GM21447 (cell line): ENCODE results near the gene MRAP2.
"Not testable (repeated sequence)": the region's sequence is repeated elsewhere in the genome, so short reads cannot be mapped to it uniquely, and the experiment has no call there.

Experiments
- ATAC-seq: cut with Tn5 transposase; IDR thresholded peaks from one replicate; pipeline ENCODE4 v1.9.1; 2021; ENCODE audit not compliant: unreplicated experiment

The MRAP2 gene

GRCh38 chr6:84123186-84123585, 89.6 kb downstream of the MRAP2 start:
- no peak for ATAC-seq

GRCh38 chr6:84129588-84129987, 96.0 kb downstream of the MRAP2 start:
- ATAC-seq = not testable (repeated sequence)

DNA sequence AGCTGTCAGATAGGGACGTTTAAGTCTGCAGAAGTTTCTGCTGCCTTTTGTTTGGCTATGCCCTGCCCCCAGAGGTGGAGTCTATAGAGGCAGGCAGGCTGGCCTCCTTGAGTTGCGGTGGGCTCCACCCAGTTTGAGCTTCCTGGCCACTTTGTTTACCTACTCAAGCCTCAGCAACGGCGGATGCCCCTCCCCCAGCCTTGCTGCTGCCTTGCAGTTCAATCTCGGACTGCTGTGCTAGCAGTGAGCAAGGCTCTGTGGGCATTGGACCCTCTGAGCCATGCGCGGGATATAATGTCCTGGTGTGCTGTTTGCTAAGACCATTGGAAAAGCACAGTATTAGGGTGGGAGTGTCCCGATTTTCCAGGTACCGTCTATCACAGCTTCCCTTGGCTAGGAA, 99.8 kb downstream of the MRAP2 start:
- not testable (repeated sequence) for ATAC-seq

GRCh38 chr6:84135291-84135690, 101.7 kb downstream of the MRAP2 start:
- ATAC-seq = no peak

- ATAC-seq = no peak
These were observed 102.9 kb downstream of the MRAP2 start for GRCh38 chr6:84136364-84137050.

DNA sequence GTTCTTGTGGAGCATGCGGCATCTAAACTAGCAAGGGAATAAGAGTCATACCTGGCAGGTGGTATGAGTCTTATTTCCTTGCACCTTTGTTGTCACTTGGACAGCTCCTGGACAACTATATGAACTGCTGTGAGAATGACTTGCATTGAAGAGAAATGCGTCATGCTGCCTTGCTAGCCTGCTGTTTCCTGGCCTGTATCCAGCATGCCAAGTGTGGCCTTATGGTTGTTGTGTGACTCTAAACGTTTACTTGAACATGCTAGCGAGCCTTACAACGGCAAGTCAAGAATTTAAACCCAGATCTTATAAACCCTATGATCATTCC, 103.4 kb downstream of the MRAP2 start:
- no peak for ATAC-seq

- ATAC-seq = no peak
These were observed 104.5 kb downstream of the MRAP2 start for GRCh38 chr6:84137989-84138575.

DNA sequence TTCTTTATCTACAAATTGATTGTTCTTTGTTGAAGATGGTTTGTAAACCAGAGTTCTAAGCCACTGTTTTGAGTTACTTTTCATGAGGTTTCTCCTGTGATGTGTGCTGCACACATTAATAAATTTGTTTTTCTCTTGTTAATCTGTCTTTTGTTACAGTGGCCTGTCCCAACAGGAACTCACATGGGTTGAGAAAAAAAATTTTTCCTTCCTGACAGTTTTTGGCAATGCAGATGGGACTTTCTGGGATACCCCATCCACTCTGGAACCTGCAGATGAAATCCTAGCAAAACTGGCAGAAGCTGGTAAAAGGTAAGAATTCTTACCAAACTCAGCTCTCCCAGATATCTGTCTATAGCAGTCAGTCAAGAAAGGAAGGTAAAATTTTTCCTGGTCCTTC, 105.7 kb downstream of the MRAP2 start:
- ATAC-seq = no peak
